IPS-NIHi11 (cell line): ENCODE measurements around the gene DNAJB2.
A peak's percentile ranks its signal among the peaks of the same experiment; 100 is the strongest.

ENCODE experiments used
- DNase-seq: peaks from one replicate; pipeline ENCODE4 v3.0.0; 2012; ENCODE audit warnings: mixed read lengths, low spot score

Gene DNAJB2

GRCh38 chr2:219279151-219279915 is at the start of gene DNAJB2:
TSS of gene DNAJB2 (plus strand) at chr2:219279366. CDS start at chr2:219279834, 468 bp downstream.
- DNase-seq, result peak; percentile 99

- peak; percentile 56 for DNase-seq
Measured at GRCh38 chr2:219230059-219230540, 49.1 kb upstream of the DNAJB2 start.

- DNase-seq, result no peak
Measured at GRCh38 chr2:219234331-219234730, 44.8 kb upstream of the DNAJB2 start.

- no peak for DNase-seq
Measured at GRCh38 chr2:219243291-219243761, 35.8 kb upstream of the DNAJB2 start.

GRCh38 chr2:219244789-219245147 is 34.4 kb upstream of the DNAJB2 start:
- no peak for DNase-seq

- DNase-seq, result peak; percentile 98
Measured at GRCh38 chr2:219245148-219245898, 33.8 kb upstream of the DNAJB2 start, which contains the start of the genes GLB1L and STK16. TSS of gene GLB1L (minus strand) at chr2:219245444. CDS start at chr2:219243573, 1,871 bp downstream. TSS of gene STK16 (plus strand) at chr2:219245479. CDS start at chr2:219246000, 521 bp downstream.

GRCh38 chr2:219245899-219246230 is 33.3 kb upstream of the DNAJB2 start:
- no peak for DNase-seq

GRCh38 chr2:219246559-219246958 is 32.6 kb upstream of the DNAJB2 start:
- DNase-seq, result no peak

- no peak for DNase-seq
Measured at GRCh38 chr2:219247678-219248642, 31.2 kb upstream of the DNAJB2 start.

GRCh38 chr2:219248845-219249202 is 30.3 kb upstream of the DNAJB2 start:
- DNase-seq, result no peak

- DNase-seq, result no peak
Measured at GRCh38 chr2:219249203-219249980, 29.8 kb upstream of the DNAJB2 start.

- no peak for DNase-seq
Measured at GRCh38 chr2:219250049-219250781, 29.0 kb upstream of the DNAJB2 start.

- DNase-seq, result no peak
Measured at GRCh38 chr2:219251656-219252055, 27.5 kb upstream of the DNAJB2 start.

- DNase-seq, result no peak
Measured at GRCh38 chr2:219252084-219252483, 27.1 kb upstream of the DNAJB2 start.

GRCh38 chr2:219252570-219252899 is 26.6 kb upstream of the DNAJB2 start:
- no peak for DNase-seq

- peak; percentile 54 for DNase-seq
Measured at GRCh38 chr2:219252900-219253752, 26.0 kb upstream of the DNAJB2 start, which contains the start of gene TUBA4B. TSS of gene TUBA4B (plus strand) at chr2:219253243. CDS start at chr2:219253408, 165 bp downstream.

- peak; percentile 97 for DNase-seq
Measured at GRCh38 chr2:219253753-219254589, 25.2 kb upstream of the DNAJB2 start, which contains the start of gene TUBA4A. TSS of gene TUBA4A (minus strand) at chr2:219253918. CDS start at chr2:219253858, 60 bp downstream.

- no peak for DNase-seq
Measured at GRCh38 chr2:219254590-219255201, 24.5 kb upstream of the DNAJB2 start.
